HEK293 (cell line): ENCODE data around the gene COA8.
A peak's percentile ranks its signal among the peaks of the same experiment; 100 is the strongest.

Experiments used
- BCL11A ChIP-seq: fragments of 450-650 bp; formaldehyde crosslinking; IDR thresholded peaks from 2 replicates; pipeline ENCODE4 v1.5.1; 2016; ENCODE audit warnings: low read depth, missing biosample characterization, missing genetic modification characterization
- CTCF ChIP-seq: fragments of 450-650 bp; formaldehyde crosslinking; IDR thresholded peaks from 2 replicates; pipeline ENCODE4 v1.5.1; 2016; ENCODE audit warnings: missing biosample characterization, missing genetic modification characterization
- HOXA7 ChIP-seq: sonication (generic); formaldehyde crosslinking; IDR thresholded peaks from 2 replicates; pipeline ENCODE4 v1.8.1; 2022; ENCODE audit warnings: missing genetic modification reagents, borderline replicate concordance
- KLF8 ChIP-seq: fragments of 450-650 bp; formaldehyde crosslinking; IDR thresholded peaks from 2 replicates; pipeline ENCODE4 v1.5.1; 2016; ENCODE audit warnings: missing biosample characterization, missing genetic modification characterization
- PRDM10 ChIP-seq: fragments of 450-650 bp; formaldehyde crosslinking; IDR thresholded peaks from 2 replicates; pipeline ENCODE4 v1.5.1; 2016; ENCODE audit warnings: missing biosample characterization, missing genetic modification characterization
- SALL2 ChIP-seq: fragments of 450-650 bp; formaldehyde crosslinking; IDR thresholded peaks from 2 replicates; pipeline ENCODE4 v1.5.0; 2017; ENCODE audit warnings: missing biosample characterization, mild to moderate bottlenecking, missing genetic modification characterization, borderline replicate concordance
- SETDB1 ChIP-seq: IDR thresholded peaks from one replicate; pipeline ENCODE4 v1.6.1; 2017; ENCODE audit warnings: mild to moderate bottlenecking, low read length, moderate library complexity, mixed read lengths; ENCODE audit not compliant: insufficient read length
- SP7 ChIP-seq: fragments of 450-650 bp; formaldehyde crosslinking; IDR thresholded peaks from 2 replicates; pipeline ENCODE4 v1.5.1; 2016; ENCODE audit warnings: missing biosample characterization, missing genetic modification characterization
- TSHZ1 ChIP-seq: fragments of 450-650 bp; formaldehyde crosslinking; IDR thresholded peaks from 2 replicates; pipeline ENCODE4 v1.5.1; 2016; ENCODE audit warnings: missing biosample characterization, missing genetic modification characterization, borderline replicate concordance
- ZBTB17 ChIP-seq: fragments of 450-650 bp; formaldehyde crosslinking; IDR thresholded peaks from 2 replicates; pipeline ENCODE4 v1.5.1; 2016; ENCODE audit warnings: missing biosample characterization, missing genetic modification characterization
- ZBTB7A ChIP-seq: fragments of 450-650 bp; formaldehyde crosslinking; IDR thresholded peaks from 2 replicates; pipeline ENCODE4 v1.5.1; 2016; ENCODE audit warnings: low read depth, missing biosample characterization, missing genetic modification characterization
- ZFP3 ChIP-seq: fragments of 450-650 bp; formaldehyde crosslinking; IDR thresholded peaks from 2 replicates; pipeline ENCODE4 v1.5.1; 2016; ENCODE audit warnings: low read depth, missing biosample characterization, missing genetic modification characterization
- ZNF184 ChIP-seq: fragments of 450-650 bp; IDR thresholded peaks from 2 replicates; pipeline ENCODE4 v1.5.1; 2018; ENCODE audit warnings: missing biosample characterization, mild to moderate bottlenecking, missing genetic modification characterization
- ZNF2 ChIP-seq: fragments of 450-650 bp; formaldehyde crosslinking; IDR thresholded peaks from 2 replicates; pipeline ENCODE4 v1.5.1; 2016; ENCODE audit warnings: missing biosample characterization, missing genetic modification characterization
- ZNF211 ChIP-seq: fragments of 450-650 bp; formaldehyde crosslinking; IDR thresholded peaks from 2 replicates; pipeline ENCODE4 v1.5.1; 2016; ENCODE audit warnings: low read depth, missing biosample characterization, missing genetic modification characterization
- ZNF248 ChIP-seq: fragments of 450-650 bp; formaldehyde crosslinking; IDR thresholded peaks from 2 replicates; pipeline ENCODE4 v1.5.1; 2017; ENCODE audit warnings: missing biosample characterization, missing genetic modification characterization
- ZNF324 ChIP-seq: fragments of 450-650 bp; formaldehyde crosslinking; IDR thresholded peaks from 2 replicates; pipeline ENCODE4 v1.5.1; 2016; ENCODE audit warnings: missing biosample characterization, missing genetic modification characterization
- ZNF354C ChIP-seq: fragments of 450-650 bp; formaldehyde crosslinking; IDR thresholded peaks from 2 replicates; pipeline ENCODE4 v1.5.1; 2016; ENCODE audit warnings: missing biosample characterization, missing genetic modification characterization, low read depth, borderline replicate concordance
- ZNF362 ChIP-seq: fragments of 450-650 bp; formaldehyde crosslinking; IDR thresholded peaks from 2 replicates; pipeline ENCODE4 v1.5.1; 2016; ENCODE audit warnings: missing biosample characterization, missing genetic modification characterization
- ZNF449 ChIP-seq: fragments of 450-650 bp; formaldehyde crosslinking; IDR thresholded peaks from 2 replicates; pipeline ENCODE4 v1.5.1; 2017; ENCODE audit warnings: missing biosample characterization, mild to moderate bottlenecking, missing genetic modification characterization, moderate library complexity
- ZNF473 ChIP-seq: fragments of 450-650 bp; formaldehyde crosslinking; IDR thresholded peaks from 2 replicates; pipeline ENCODE4 v1.5.1; 2017; ENCODE audit warnings: missing biosample characterization, missing genetic modification characterization
- ZNF529 ChIP-seq: fragments of 450-650 bp; formaldehyde crosslinking; IDR thresholded peaks from 2 replicates; pipeline ENCODE4 v1.5.1; 2017; ENCODE audit warnings: missing genetic modification characterization, missing biosample characterization; ENCODE audit not compliant: insufficient replicate concordance
- ZNF571 ChIP-seq: fragments of 450-650 bp; formaldehyde crosslinking; IDR thresholded peaks from 2 replicates; pipeline ENCODE4 v1.5.0; 2017; ENCODE audit warnings: missing biosample characterization, missing genetic modification characterization
- ZNF610 ChIP-seq: fragments of 450-650 bp; formaldehyde crosslinking; IDR thresholded peaks from 2 replicates; pipeline ENCODE4 v1.5.1; 2016; ENCODE audit warnings: missing biosample characterization, missing genetic modification characterization, borderline replicate concordance
- ZNF621 ChIP-seq: fragments of 450-650 bp; formaldehyde crosslinking; IDR thresholded peaks from 2 replicates; pipeline ENCODE4 v1.5.1; 2017; ENCODE audit warnings: missing biosample characterization, missing genetic modification characterization
- ZNF664 ChIP-seq: fragments of 450-650 bp; formaldehyde crosslinking; IDR thresholded peaks from 2 replicates; pipeline ENCODE4 v1.5.1; 2016; ENCODE audit warnings: missing biosample characterization, missing genetic modification characterization
- ZNF701 ChIP-seq: fragments of 450-650 bp; formaldehyde crosslinking; IDR thresholded peaks from 2 replicates; pipeline ENCODE4 v1.5.1; 2016; ENCODE audit warnings: missing biosample characterization, missing genetic modification characterization
- ZNF830 ChIP-seq: fragments of 450-650 bp; IDR thresholded peaks from 2 replicates; pipeline ENCODE4 v1.5.0; 2018; ENCODE audit warnings: missing biosample characterization, missing genetic modification characterization, low read depth, mild to moderate bottlenecking, moderate library complexity

Gene COA8

GRCh38 chr14:103521951-103522563, 40.7 kb upstream of the COA8 start (continued):
- TF ChIP-seq ZBTB17 (tag by site-specific recombination): no peak
- TF ChIP-seq TSHZ1 (tag by site-specific recombination): no peak
- TF ChIP-seq ZNF184 (tag by site-specific recombination): no peak
- TF ChIP-seq CTCF (tag by site-specific recombination): no peak
- TF ChIP-seq ZNF2 (tag by site-specific recombination): peak; percentile 55; the same call in 1 of the 2 replicates
- no peak for TF ChIP-seq ZNF362 (tag by site-specific recombination)
- no peak for TF ChIP-seq ZNF473 (tag by site-specific recombination)
- TF ChIP-seq BCL11A (tag by site-specific recombination): no peak
- no peak for TF ChIP-seq ZFP3 (tag by site-specific recombination)
- no peak for TF ChIP-seq ZNF701 (tag by site-specific recombination)
- no peak for TF ChIP-seq KLF8
- TF ChIP-seq SETDB1: no peak
- TF ChIP-seq ZNF324: peak; percentile 50; the same call in 1 of the 2 replicates
- TF ChIP-seq ZNF610: no peak
- TF ChIP-seq SP7 (tag by site-specific recombination): no peak; the same call in 1 of the 2 replicates
- TF ChIP-seq ZNF449 (tag by site-specific recombination): no peak
- no peak for TF ChIP-seq PRDM10 (tag by site-specific recombination)
- TF ChIP-seq ZBTB7A (tag by site-specific recombination): peak; percentile 81; the same call in 1 of the 2 replicates
- no peak for TF ChIP-seq SALL2 (tag by site-specific recombination)
- no peak for TF ChIP-seq ZNF248 (tag by site-specific recombination)
- TF ChIP-seq ZNF571 (tag by site-specific recombination): no peak
- no peak for TF ChIP-seq ZNF529
- no peak for TF ChIP-seq ZNF354C (tag by site-specific recombination)
- no peak for TF ChIP-seq ZNF211 (tag by site-specific recombination)
- TF ChIP-seq ZNF664 (tag by site-specific recombination): no peak
- no peak for TF ChIP-seq ZNF621 (tag by site-specific recombination)
- TF ChIP-seq HOXA7 (CRISPR knock-in tag): no peak
- no peak for TF ChIP-seq ZNF830 (tag by site-specific recombination)
